HCT116 (cell line): Measurements from ENCODE around the gene SCRN1.

Source experiments
- CEBPB ChIP-seq: IDR thresholded peaks from 2 replicates; pipeline ENCODE4 v1.6.1; 2012; ENCODE audit warnings: low read depth
- EZH2 ChIP-seq: fragments of 200-600 bp; sonication (generic); IDR thresholded peaks from 2 replicates; pipeline ENCODE4 v1.6.1; 2017; ENCODE audit warnings: antibody characterized with exemption, mixed run types
- POLR2A ChIP-seq: IDR thresholded peaks from 2 replicates; pipeline ENCODE4 v1.7.0; 2011; ENCODE audit warnings: borderline replicate concordance; ENCODE audit not compliant: insufficient read depth, insufficient read length; ENCODE audit errors: extremely low read depth
- POLR2AphosphoS5 ChIP-seq: IDR thresholded peaks from 2 replicates; pipeline ENCODE4 v1.6.1; 2011; ENCODE audit warnings: mild to moderate bottlenecking, low read depth, low read length, moderate library complexity
- SIN3A ChIP-seq: IDR thresholded peaks from 2 replicates; pipeline ENCODE4 v1.6.1; 2012; ENCODE audit warnings: low read depth
- SRF ChIP-seq: IDR thresholded peaks from 2 replicates; pipeline ENCODE4 v1.6.1; 2012; ENCODE audit warnings: low read depth
- ZBTB33 ChIP-seq: IDR thresholded peaks from 2 replicates; pipeline ENCODE4 v1.6.1; 2011; ENCODE audit warnings: mild to moderate bottlenecking, low read length, moderate library complexity; ENCODE audit not compliant: insufficient replicate concordance; ENCODE audit errors: extremely low read depth
- ZFX ChIP-seq: fragments of 450-650 bp; IDR thresholded peaks from 2 replicates; pipeline ENCODE4 v1.6.1; 2017
- TF ChIP-seq, protein P1 (sequence below), 3 experiments: fragments of 200-600 bp in 1 of 3; sonication (generic) in 1 of 3; IDR thresholded peaks in 2 of 3; conservative IDR thresholded peaks in 1 of 3; 2 replicates each; pipeline ENCODE4 v1.5.1; 2012 to 2017; ENCODE audit warnings: low read depth in 2 of 3, low read length in 2 of 3, antibody characterized with exemption in 1 of 3, borderline replicate concordance in 1 of 3, control low read depth in 1 of 3, mild to moderate bottlenecking in 1 of 3, mixed read lengths in 1 of 3, mixed run types in 1 of 3, moderate library complexity in 1 of 3; ENCODE audit not compliant: insufficient read depth in 1 of 3

DNA sequence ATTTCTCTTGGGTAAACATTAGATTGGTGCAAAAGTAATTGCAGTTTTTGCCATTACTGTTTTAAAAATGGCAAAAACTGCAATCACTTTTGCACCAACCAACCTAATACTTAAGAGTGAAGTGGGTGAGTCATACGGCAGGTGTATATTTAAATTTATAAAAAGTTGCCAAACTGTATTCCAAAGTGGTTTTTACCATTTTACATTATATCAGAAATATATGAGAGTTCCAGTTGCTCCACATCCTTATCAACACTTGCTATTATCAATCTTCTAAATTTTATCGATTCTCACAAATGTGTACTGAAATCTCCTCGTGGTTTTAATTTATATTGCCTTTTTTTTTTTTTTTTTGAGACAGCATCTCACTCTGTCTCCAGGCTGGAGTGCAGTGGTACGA lies 3.5 kb upstream of the SCRN1 start:
- no peak for TF ChIP-seq POLR2A
- no peak for TF ChIP-seq POLR2AphosphoS5
- TF ChIP-seq CEBPB = no peak
- TF ChIP-seq, protein P1, sequence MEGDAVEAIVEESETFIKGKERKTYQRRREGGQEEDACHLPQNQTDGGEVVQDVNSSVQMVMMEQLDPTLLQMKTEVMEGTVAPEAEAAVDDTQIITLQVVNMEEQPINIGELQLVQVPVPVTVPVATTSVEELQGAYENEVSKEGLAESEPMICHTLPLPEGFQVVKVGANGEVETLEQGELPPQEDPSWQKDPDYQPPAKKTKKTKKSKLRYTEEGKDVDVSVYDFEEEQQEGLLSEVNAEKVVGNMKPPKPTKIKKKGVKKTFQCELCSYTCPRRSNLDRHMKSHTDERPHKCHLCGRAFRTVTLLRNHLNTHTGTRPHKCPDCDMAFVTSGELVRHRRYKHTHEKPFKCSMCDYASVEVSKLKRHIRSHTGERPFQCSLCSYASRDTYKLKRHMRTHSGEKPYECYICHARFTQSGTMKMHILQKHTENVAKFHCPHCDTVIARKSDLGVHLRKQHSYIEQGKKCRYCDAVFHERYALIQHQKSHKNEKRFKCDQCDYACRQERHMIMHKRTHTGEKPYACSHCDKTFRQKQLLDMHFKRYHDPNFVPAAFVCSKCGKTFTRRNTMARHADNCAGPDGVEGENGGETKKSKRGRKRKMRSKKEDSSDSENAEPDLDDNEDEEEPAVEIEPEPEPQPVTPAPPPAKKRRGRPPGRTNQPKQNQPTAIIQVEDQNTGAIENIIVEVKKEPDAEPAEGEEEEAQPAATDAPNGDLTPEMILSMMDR (IDR thresholded peaks at IDR 0.05 in 2 of 3, conservative IDR thresholded peaks at IDR 0.05 in 1 of 3; ENCODE audit: borderline replicate concordance in 1 of 3, insufficient read depth in 1 of 3, low read depth in 2 of 3, low read length in 2 of 3) = no peak
- TF ChIP-seq ZBTB33 = no peak
- TF ChIP-seq EZH2 = no peak
- no peak for TF ChIP-seq SRF
- TF ChIP-seq SIN3A = no peak
- no peak for TF ChIP-seq ZFX
